IMR-90 (cell line): Measurements from ENCODE around the gene TTC38. TPM values are rescaled to one million over a fixed set of nuclear protein-coding genes. Genes with fewer than 3 reads are reported as not detected.

Experiments
- ATAC-seq: fragments of 200-7000 bp; cut with Tn5 transposase; 2 replicates; pipeline ENCODE4 v1.9.1; 2020; ENCODE audit warnings: low read depth, mild to moderate bottlenecking, moderate library complexity
- BruUV-seq: library from RNA; stranded (reverse); fragments of 400-500 nt; replicated peaks from 2 replicates; lab custom pipeline; 2021; lab: Mats Ljungman, UMichigan
- CTCF ChIA-PET: fragments of 300-600 bp; formaldehyde crosslinking; extraction: SDS; loops from one replicate; lab custom pipeline; 2021; ENCODE audit warnings: antibody characterized with exemption; lab: Yijun Ruan, JAX
- POLR2A ChIA-PET: fragments of 300-600 bp; sonication (Branson Sonifier 250); formaldehyde crosslinking; loops from one replicate; lab custom pipeline; 2022; ENCODE audit warnings: antibody characterized with exemption; ENCODE audit not compliant: unreplicated experiment; lab: Charles Lee
- DNase-seq: peaks from one replicate; pipeline ENCODE4 v3.0.0; 2013
- H2AFZ ChIP-seq: replicated peaks from 2 replicates; pipeline ENCODE3; 2013; ENCODE audit warnings: low read length, mild to moderate bottlenecking; ENCODE audit not compliant: poor library complexity
- H2AK5ac ChIP-seq: 2 replicates; pipeline ENCODE4 v1.6.1; 2013; ENCODE audit warnings: low read depth, low read length, inconsistent platforms
- H2AK9ac ChIP-seq: replicated peaks from 2 replicates; pipeline ENCODE3; 2013; ENCODE audit warnings: mild to moderate bottlenecking, low read depth, low read length, moderate library complexity; ENCODE audit not compliant: poor library complexity
- H2BK120ac ChIP-seq: 2 replicates; pipeline ENCODE4 v1.6.1; 2013; ENCODE audit warnings: low read depth, low read length, inconsistent platforms
- H2BK15ac ChIP-seq: 3 replicates; pipeline ENCODE4 v1.6.1; 2013; ENCODE audit warnings: low read depth, low read length, inconsistent platforms
- H2BK20ac ChIP-seq: 2 replicates; pipeline ENCODE4 v1.6.1; 2013; ENCODE audit warnings: low read depth, mild to moderate bottlenecking, inconsistent platforms, low read length, moderate library complexity
- H2BK5ac ChIP-seq: 2 replicates; pipeline ENCODE4 v1.6.1; 2013; ENCODE audit warnings: mild to moderate bottlenecking, low read depth, low read length, inconsistent platforms; ENCODE audit not compliant: poor library complexity, severe bottlenecking
- H3K14ac ChIP-seq: replicated peaks from 2 replicates; pipeline ENCODE4 v1.6.1; 2013; ENCODE audit warnings: low read depth, low read length, inconsistent platforms
- H3K18ac ChIP-seq: 2 replicates; pipeline ENCODE4 v1.6.1; 2013; ENCODE audit warnings: low read depth, low read length, control low read depth
- H3K23ac ChIP-seq: 2 replicates; pipeline ENCODE4 v1.6.1; 2013; ENCODE audit warnings: low read depth, low read length, inconsistent platforms
- H3K27ac ChIP-seq: 2 replicates; pipeline ENCODE4 v1.5.1; 2013; ENCODE audit warnings: mild to moderate bottlenecking, control low read depth, low read length; ENCODE audit not compliant: insufficient read depth
- H3K27me3 ChIP-seq: 2 replicates; pipeline ENCODE4 v1.6.1; 2013; ENCODE audit warnings: low read length; ENCODE audit not compliant: control insufficient read depth, insufficient read depth
- H3K36me3 ChIP-seq: 2 replicates; pipeline ENCODE4 v1.6.1; 2013; ENCODE audit warnings: low read length, mixed read lengths; ENCODE audit not compliant: control insufficient read depth, insufficient read depth
- H3K4ac ChIP-seq: 2 replicates; pipeline ENCODE4 v1.6.1; 2013; ENCODE audit warnings: low read depth, low read length, inconsistent platforms
- H3K4me1 ChIP-seq: 2 replicates; pipeline ENCODE4 v1.6.1; 2013; ENCODE audit warnings: low read length, mixed read lengths; ENCODE audit not compliant: control insufficient read depth, insufficient read depth
- H3K4me2 ChIP-seq: 2 replicates; pipeline ENCODE4 v1.6.1; 2013; ENCODE audit warnings: low read depth, mild to moderate bottlenecking, control low read depth, low read length, moderate library complexity
- H3K4me3 ChIP-seq: 2 replicates; pipeline ENCODE4 v1.5.1; 2013; ENCODE audit warnings: low read depth, mild to moderate bottlenecking, control low read depth, low read length, moderate library complexity; ENCODE audit not compliant: insufficient read depth
- H3K56ac ChIP-seq: 2 replicates; pipeline ENCODE4 v1.6.1; 2013; ENCODE audit warnings: low read length, inconsistent platforms; ENCODE audit not compliant: insufficient read depth; ENCODE audit errors: extremely low read depth
- H3K79me1 ChIP-seq, 2 experiments: 2 replicates each; pipeline ENCODE4 v1.6.1; 2013; ENCODE audit warnings: low read length in 2 of 2, inconsistent platforms in 1 of 2, low read depth in 1 of 2
- H3K9ac ChIP-seq: 2 replicates; pipeline ENCODE4 v1.6.1; 2013; ENCODE audit warnings: low read depth, low read length, control low read depth
- H3K9me1 ChIP-seq: 2 replicates; pipeline ENCODE4 v1.6.1; 2013; ENCODE audit warnings: low read length, inconsistent platforms; ENCODE audit not compliant: insufficient read depth
- H3K9me3 ChIP-seq: 2 replicates; pipeline ENCODE4 v1.6.1; 2013; ENCODE audit warnings: low read length; ENCODE audit not compliant: control insufficient read depth, insufficient read depth
- H4K20me1 ChIP-seq: 2 replicates; pipeline ENCODE4 v1.6.1; 2013; ENCODE audit warnings: low read length, inconsistent platforms; ENCODE audit not compliant: insufficient read depth
- H4K5ac ChIP-seq: 2 replicates; pipeline ENCODE4 v1.6.1; 2013; ENCODE audit warnings: mild to moderate bottlenecking, low read depth, low read length, control low read depth
- H4K8ac ChIP-seq, 2 experiments: 2 replicates each; pipeline ENCODE4 v1.6.1; 2013; ENCODE audit warnings: low read depth in 2 of 2, low read length in 2 of 2, control low read depth in 1 of 2, inconsistent platforms in 1 of 2
- H4K91ac ChIP-seq: 2 replicates; pipeline ENCODE4 v1.6.1; 2013; ENCODE audit warnings: low read depth, low read length, inconsistent platforms; ENCODE audit not compliant: insufficient read depth
- BHLHE40 ChIP-seq: fragments of 150-350 bp; IDR thresholded peaks from 2 replicates; pipeline ENCODE4 v1.6.1; 2016; ENCODE audit warnings: mild to moderate bottlenecking, low read depth, low read length
- CEBPB ChIP-seq: IDR thresholded peaks from 2 replicates; pipeline ENCODE4 v1.6.1; 2012; ENCODE audit warnings: low read depth, low read length, improper control_type of control experiment
- CHD1 ChIP-seq: IDR thresholded peaks from 2 replicates; pipeline ENCODE4 v1.6.1; 2012; ENCODE audit warnings: low read depth, low read length, improper control_type of control experiment
- CTCF ChIP-seq: conservative IDR thresholded peaks from 2 replicates; pipeline ENCODE4 v1.5.1; 2012; ENCODE audit warnings: mild to moderate bottlenecking, low read depth, low read length, improper control_type of control experiment
- ELK1 ChIP-seq: fragments of 150-350 bp; IDR thresholded peaks from 2 replicates; pipeline ENCODE4 v1.6.1; 2016; ENCODE audit warnings: low read depth, mild to moderate bottlenecking, low read length, moderate library complexity, borderline replicate concordance
- FOS ChIP-seq: fragments of 150-350 bp; IDR thresholded peaks from 2 replicates; pipeline ENCODE4 v1.6.1; 2016; ENCODE audit warnings: low read depth, low read length
- MAZ ChIP-seq: IDR thresholded peaks from 2 replicates; pipeline ENCODE4 v1.6.1; 2012; ENCODE audit warnings: low read depth, mild to moderate bottlenecking, low read length, improper control_type of control experiment, moderate library complexity, borderline replicate concordance
- MXI1 ChIP-seq: IDR thresholded peaks from 2 replicates; pipeline ENCODE4 v1.6.1; 2012; ENCODE audit warnings: low read depth, mild to moderate bottlenecking, low read length, moderate library complexity, borderline replicate concordance
- POLR2A ChIP-seq: IDR thresholded peaks from 2 replicates; pipeline ENCODE4 v1.6.1; 2012; ENCODE audit warnings: mild to moderate bottlenecking, low read depth, low read length
- RAD21 ChIP-seq: IDR thresholded peaks from 2 replicates; pipeline ENCODE4 v1.6.1; 2012; ENCODE audit warnings: low read length, improper control_type of control experiment
- RCOR1 ChIP-seq: IDR thresholded peaks from 2 replicates; pipeline ENCODE4 v1.6.1; 2012; ENCODE audit warnings: mild to moderate bottlenecking, low read length, improper control_type of control experiment; ENCODE audit not compliant: insufficient replicate concordance
- RFX5 ChIP-seq: IDR thresholded peaks from 2 replicates; pipeline ENCODE4 v1.8.0; 2012; ENCODE audit warnings: low read depth, mild to moderate bottlenecking, low read length, moderate library complexity
- SMC3 ChIP-seq: fragments of 150-350 bp; IDR thresholded peaks from 2 replicates; pipeline ENCODE4 v1.6.1; 2016; ENCODE audit warnings: low read depth, mild to moderate bottlenecking, antibody characterized with exemption, low read length, moderate library complexity
- USF2 ChIP-seq: fragments of 150-350 bp; IDR thresholded peaks from 2 replicates; pipeline ENCODE4 v1.6.1; 2017; ENCODE audit warnings: mild to moderate bottlenecking, antibody characterized with exemption, low read length, low read depth
- WGBS, 2 experiments: methylation state at CpG; one replicate each; pipeline versions ENCODE4 v1.1.5 to v1.1.7; 2013; ENCODE audit warnings: missing lambda C conversion rate in 2 of 2; ENCODE audit not compliant: insufficient read length in 1 of 2; ENCODE audit errors: extremely low coverage in 2 of 2; 5-methylcytosine and 5-hydroxymethylcytosine counted together
- dilution Hi-C: fragments of 300-500 bp; cut with HindIII; formaldehyde crosslinking; loops from one replicate; pipeline ENCODE4 v1.14.3; 2018; ENCODE audit warnings: low sequenced_read_pairs; ENCODE audit not compliant: unreplicated experiment
- in situ Hi-C: fragments of 300-500 bp; cut with MboI; formaldehyde crosslinking; loops from 3 replicates; pipeline ENCODE4 v1.14.3; 2019; ENCODE audit warnings: low sequenced_read_pairs, inconsistent platforms, mixed read lengths
- intact Hi-C: fragments of 100-400 bp; cut with micrococcal nuclease; formaldehyde crosslinking; loops from 2 replicates; pipeline ENCODE4 v1.10.0; 2022
- polyA plus RNA-seq, 3 experiments: library from polyadenylated mRNA; depleted of rRNA; stranded (reverse); fragments of >200 nt; gene quantifications; 2 replicates each; pipeline ENCODE4 v1.2.3, GENCODE V29; 2012; ENCODE audit warnings: low replicate concordance in 1 of 3
- total RNA-seq: library from RNA; depleted of rRNA; stranded (reverse); fragments of >200 nt; gene quantifications from 2 replicates; pipeline ENCODE4 v1.2.3, GENCODE V29; 2012

The TTC38 gene
- total and polyA plus RNA-seq, 2 of the 4 experiments (the other 2 are of a cell fraction): 43.6 to 52.3 TPM

GRCh38 chr22:46317646-46318045 is 49.8 kb downstream of the TTC38 start:
- no peak overlapping the region for H3K4me3 ChIP-seq

More at GRCh38 chr22:46317646-46318045, 49.8 kb downstream of the TTC38 start:
- Histone ChIP-seq H3K79me1 (peaks cover 27 to 48% of the 10 kb centered on the region in 2 experiments), H4K5ac (no peak overlapping the region), H3K4me2 (no peak overlapping the region), H3K9me1 (no peaks in the 10 kb centered on the region), H4K91ac (no peak overlapping the region), H2AFZ (no peak overlapping the region), H3K27me3 (no peaks in the 10 kb centered on the region), H4K20me1 (no peaks in the 10 kb centered on the region; the same call in 1 of the 2 replicates), H3K4ac (no peak overlapping the region), H3K23ac (no peak overlapping the region), H3K14ac (no peak overlapping the region), H3K4me1 (no peaks in the 10 kb centered on the region), H2AK9ac (no peak overlapping the region), H3K9me3 (no peaks in the 10 kb centered on the region), H3K9ac (no peak overlapping the region), H2BK120ac (no peak overlapping the region), H4K8ac (no peak overlapping the region), H3K56ac (no peak overlapping the region), H2BK20ac (no peak overlapping the region), H2AK5ac (no peak overlapping the region), H3K18ac (no peak overlapping the region), H3K36me3 (peaks cover 12% of the 10 kb centered on the region), H2BK15ac (no peak overlapping the region), H3K27ac (no peak overlapping the region), H2BK5ac (no peak overlapping the region)
- dilution Hi-C loops: no loop called here
- no TSS peak for BruUV-seq
- DNase-seq (no peak), ATAC-seq (no peak)
- 92% methylated on average over 14 of the region's 20 CpGs; no CpG with 5 or more reads in 1 of the 2 experiments for WGBS, 2 experiments
- in situ Hi-C loops: no loop called here
- no peak for TF ChIP-seq ELK1
- no peak for TF ChIP-seq POLR2A
- no peak for TF ChIP-seq RCOR1
- TF ChIP-seq USF2: no peak
- no peak for TF ChIP-seq CTCF
- TF ChIP-seq RFX5: no peak
- no peak for TF ChIP-seq RAD21
- no peak for TF ChIP-seq CHD1
- no peak for TF ChIP-seq BHLHE40
- no peak for TF ChIP-seq MAZ
- no peak for TF ChIP-seq MXI1
- TF ChIP-seq SMC3: no peak
- no peak for TF ChIP-seq FOS
- TF ChIP-seq CEBPB: no peak
- intact Hi-C loops: no loop called here
- ChIA-PET CTCF (no interaction called here), POLR2A (no interaction called here)
